ENCODE results near the gene FOXA2. TPM values are rescaled to one million over a fixed set of nuclear protein-coding genes. Genes with fewer than 3 reads are reported as not detected.

Gene FOXA2
- total and polyA plus RNA-seq, 10 donors, result not detected

GRCh38 chr20:22533823-22534751 lies 50.3 kb downstream of the FOXA2 start:
- no peaks in the 10 kb centered on the region for H3K36me3 ChIP-seq
- no peak for TF ChIP-seq POLR2AphosphoS5 (IDR thresholded peaks at IDR 0.05)
- TF ChIP-seq POLR2A (IDR thresholded peaks at IDR 0.05), result no peak
- no peak for TF ChIP-seq CTCF (IDR thresholded peaks at IDR 0.05 in 8 of 11, conservative IDR thresholded peaks at IDR 0.05 in 3 of 11)

GRCh38 chr20:22532598-22532997 lies 51.8 kb downstream of the FOXA2 start:
- H3K36me3 ChIP-seq, result no peaks in the 10 kb centered on the region
- no peak overlapping the region for H3K4me3 ChIP-seq
- intact Hi-C loops (cut with DNase I; ENCODE audit: low total_unique reads), result no loop called here
- peaks cover 0 to 5% (median 0%) of the 10 kb centered on the region in 7 donors for H3K27me3 ChIP-seq (replicated peaks in 1 of 7)
- no peaks in the 10 kb centered on the region for H3K9me3 ChIP-seq
- 76 to 86% (median 84%) methylated on average over 3 of the region's 3 CpGs for WGBS, 5 donors
- no peak overlapping the region for H3K27ac ChIP-seq
- DNase-seq, result no peak
- no peaks in the 10 kb centered on the region for H3K4me1 ChIP-seq
- no peak for TF ChIP-seq POLR2AphosphoS5 (IDR thresholded peaks at IDR 0.05)
- no peak for TF ChIP-seq POLR2A (IDR thresholded peaks at IDR 0.05)
- TF ChIP-seq CTCF (IDR thresholded peaks at IDR 0.05 in 8 of 11, conservative IDR thresholded peaks at IDR 0.05 in 3 of 11), result no peak

More at GRCh38 chr20:22533823-22534751, 50.3 kb downstream of the FOXA2 start:
- H3K4me1 ChIP-seq, result no peaks in the 10 kb centered on the region
- no peak for DNase-seq
- no peaks in the 10 kb centered on the region for H3K9me3 ChIP-seq
- no peak overlapping the region for H3K4me3 ChIP-seq
- intact Hi-C loops (cut with DNase I; ENCODE audit: low total_unique reads), result no loop called here
- 84 to 92% (median 89%) methylated on average over 10 of the region's 10 CpGs for WGBS, 5 donors
- no peak overlapping the region for H3K27ac ChIP-seq
- peaks cover 0 to 3% (median 0%) of the 10 kb centered on the region in 7 donors for H3K27me3 ChIP-seq (replicated peaks in 1 of 7)

- DNase-seq, result no peak
- WGBS, 5 donors, result 71 to 88% (median 85%) methylated on average over 2 of the region's 2 CpGs
- no peaks in the 10 kb centered on the region for H3K4me1 ChIP-seq
- intact Hi-C loops (cut with DNase I; ENCODE audit: low total_unique reads), result no loop called here
- no peak for TF ChIP-seq CTCF (IDR thresholded peaks at IDR 0.05 in 8 of 11, conservative IDR thresholded peaks at IDR 0.05 in 3 of 11)
- TF ChIP-seq POLR2AphosphoS5 (IDR thresholded peaks at IDR 0.05), result no peak
- no peak for TF ChIP-seq POLR2A (IDR thresholded peaks at IDR 0.05)
- H3K9me3 ChIP-seq, result no peaks in the 10 kb centered on the region
- no peak overlapping the region for H3K27ac ChIP-seq
- H3K4me3 ChIP-seq, result no peak overlapping the region
- H3K36me3 ChIP-seq, result no peaks in the 10 kb centered on the region
- peaks cover 0 to 5% (median 0%) of the 10 kb centered on the region in 7 donors for H3K27me3 ChIP-seq (replicated peaks in 1 of 7)
Measured at GRCh38 chr20:22531756-22532155, 52.6 kb downstream of the FOXA2 start.

GRCh38 chr20:22531056-22531615 lies 53.2 kb downstream of the FOXA2 start:
- WGBS, 5 donors, result 69 to 82% (median 74%) methylated on average over 8 of the region's 8 CpGs
- no peaks in the 10 kb centered on the region for H3K9me3 ChIP-seq
- H3K27ac ChIP-seq, result no peak overlapping the region
- peaks cover 0 to 5% (median 0%) of the 10 kb centered on the region in 7 donors for H3K27me3 ChIP-seq (replicated peaks in 1 of 7)
- TF ChIP-seq POLR2A (IDR thresholded peaks at IDR 0.05) (no peak), POLR2AphosphoS5 (IDR thresholded peaks at IDR 0.05) (no peak), CTCF (IDR thresholded peaks at IDR 0.05 in 8 of 11, conservative IDR thresholded peaks at IDR 0.05 in 3 of 11) (no peak)
- DNase-seq, result no peak
- intact Hi-C loops (cut with DNase I; ENCODE audit: low total_unique reads), result no loop called here
- H3K4me1 ChIP-seq, result no peaks in the 10 kb centered on the region
- H3K36me3 ChIP-seq, result no peaks in the 10 kb centered on the region
- no peak overlapping the region for H3K4me3 ChIP-seq

All from spleen (tissue), 11 donors.